ENCODE measurements around the gene GLCCI1. TPM values are rescaled to one million over a fixed set of nuclear protein-coding genes. Genes with fewer than 3 reads are reported as not detected.

Gene GLCCI1
- total and polyA plus RNA-seq, 2 donors (not counting 3 experiments of a cell fraction or from before 2014, with no cell fraction given) = 2.3 to 5.6 TPM

DNA sequence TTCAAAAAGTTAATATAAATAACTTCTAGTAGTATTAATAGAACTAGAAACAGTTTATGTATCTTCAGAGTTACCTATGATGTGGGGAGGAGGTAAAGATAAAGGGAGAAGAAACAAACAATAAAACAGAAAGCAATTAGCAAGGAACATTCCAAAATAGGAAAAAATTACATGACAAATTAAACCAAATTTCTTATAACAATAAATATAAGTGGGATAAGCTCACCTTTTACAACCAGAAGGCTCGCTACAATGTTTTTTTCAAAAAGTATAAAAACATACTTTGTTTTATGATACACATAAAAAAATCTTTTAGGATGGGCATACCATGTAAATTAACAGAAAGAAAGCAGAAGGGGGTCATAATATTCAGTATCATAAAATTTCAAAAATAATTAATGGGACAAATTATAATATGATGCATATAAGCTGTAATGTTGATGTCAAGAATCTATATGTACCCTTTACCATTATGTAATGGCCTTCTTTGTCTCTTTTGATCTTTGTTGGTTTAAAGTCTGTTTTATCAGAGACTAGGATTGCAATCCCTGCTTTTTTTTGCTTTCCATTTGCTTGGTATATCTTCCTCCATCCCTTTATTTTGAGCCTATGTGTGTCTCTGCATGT, 31.8 kb downstream of the GLCCI1 start:
- no peak overlapping the region for H3K27ac ChIP-seq (ENCODE audit: insufficient read depth, low read depth, low read length)
- DNase-seq (ENCODE audit: low read depth, low spot score) (no peak), FAIRE-seq (no peak)
- intact Hi-C loops (cut with micrococcal nuclease) (no loop called here), dilution Hi-C loops (cut with MboI; ENCODE audit: extremely low pct_ligation_motif_present, low sequenced_read_pairs) (no loop called here)
- no peak overlapping the region for H3K4me3 ChIP-seq (replicated peaks in 1 of 3; ENCODE audit: insufficient read depth in 1 of 3, low read depth in 1 of 3, low read length in 3 of 3)
- TF ChIP-seq, protein P1, sequence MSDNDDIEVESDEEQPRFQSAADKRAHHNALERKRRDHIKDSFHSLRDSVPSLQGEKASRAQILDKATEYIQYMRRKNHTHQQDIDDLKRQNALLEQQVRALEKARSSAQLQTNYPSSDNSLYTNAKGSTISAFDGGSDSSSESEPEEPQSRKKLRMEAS (IDR thresholded peaks at IDR 0.05; ENCODE audit: insufficient read depth, insufficient read length) = no peak
- no peak for TF ChIP-seq FOS (IDR thresholded peaks at IDR 0.05; ENCODE audit: borderline replicate concordance, insufficient read depth, low read length)
- no peak for TF ChIP-seq MYC (IDR thresholded peaks at IDR 0.05; ENCODE audit: low read depth, low read length)
- no peak for TF ChIP-seq JUN (IDR thresholded peaks at IDR 0.05; ENCODE audit: borderline replicate concordance, insufficient read depth, insufficient read length, low read depth)
- no peak for TF ChIP-seq GATA2 (IDR thresholded peaks at IDR 0.05; ENCODE audit: insufficient read depth, insufficient read length, low read depth, low read length)
- no peak for TF ChIP-seq POLR2AphosphoS5 (IDR thresholded peaks at IDR 0.05; ENCODE audit: insufficient read depth, low read depth, low read length)
- no peak for TF ChIP-seq EZH2 (IDR thresholded peaks at IDR 0.05; ENCODE audit: borderline replicate concordance, low read depth, low read length, severe bottlenecking)
- TF ChIP-seq POLR2A (IDR thresholded peaks at IDR 0.05; ENCODE audit: low read depth, low read length) = no peak
- TF ChIP-seq, protein P2, sequence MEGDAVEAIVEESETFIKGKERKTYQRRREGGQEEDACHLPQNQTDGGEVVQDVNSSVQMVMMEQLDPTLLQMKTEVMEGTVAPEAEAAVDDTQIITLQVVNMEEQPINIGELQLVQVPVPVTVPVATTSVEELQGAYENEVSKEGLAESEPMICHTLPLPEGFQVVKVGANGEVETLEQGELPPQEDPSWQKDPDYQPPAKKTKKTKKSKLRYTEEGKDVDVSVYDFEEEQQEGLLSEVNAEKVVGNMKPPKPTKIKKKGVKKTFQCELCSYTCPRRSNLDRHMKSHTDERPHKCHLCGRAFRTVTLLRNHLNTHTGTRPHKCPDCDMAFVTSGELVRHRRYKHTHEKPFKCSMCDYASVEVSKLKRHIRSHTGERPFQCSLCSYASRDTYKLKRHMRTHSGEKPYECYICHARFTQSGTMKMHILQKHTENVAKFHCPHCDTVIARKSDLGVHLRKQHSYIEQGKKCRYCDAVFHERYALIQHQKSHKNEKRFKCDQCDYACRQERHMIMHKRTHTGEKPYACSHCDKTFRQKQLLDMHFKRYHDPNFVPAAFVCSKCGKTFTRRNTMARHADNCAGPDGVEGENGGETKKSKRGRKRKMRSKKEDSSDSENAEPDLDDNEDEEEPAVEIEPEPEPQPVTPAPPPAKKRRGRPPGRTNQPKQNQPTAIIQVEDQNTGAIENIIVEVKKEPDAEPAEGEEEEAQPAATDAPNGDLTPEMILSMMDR (IDR thresholded peaks at IDR 0.05; ENCODE audit: extremely low read depth in 1 of 2, insufficient read depth in 1 of 2, low read depth in 1 of 2, low read length in 2 of 2) = no peak
- no TSS peak for BruUV-seq (replicated peaks)
- no peaks in the 10 kb centered on the region for H3K36me3 ChIP-seq (ENCODE audit: control insufficient read depth in 2 of 2, extremely low read depth in 1 of 2, insufficient read depth in 2 of 2, low read length in 2 of 2)
- no peak overlapping the region for H3K4me2 ChIP-seq (ENCODE audit: insufficient read depth, low read length)
- no peaks in the 10 kb centered on the region for H4K20me1 ChIP-seq (replicated peaks; ENCODE audit: control insufficient read depth, extremely low read depth, insufficient read depth, low read length)
- no peaks in the 10 kb centered on the region for H3K4me1 ChIP-seq (ENCODE audit: control insufficient read depth, extremely low read depth, insufficient read depth, low read length)
- no peaks in the 10 kb centered on the region for H3K9me3 ChIP-seq (replicated peaks; ENCODE audit: control insufficient read depth, insufficient read depth, low read length)
- ChIA-PET CTCF (interaction anchor here (1.4 kb wide), 1 partner anchor 11 kb away, joined by 3 read pairs; no protein-coding TSS in a partner anchor), POLR2A (no interaction called here)
- H3K27me3 ChIP-seq (ENCODE audit: control insufficient read depth in 2 of 2, insufficient read depth in 2 of 2, low read length in 2 of 2) = no peaks in the 10 kb centered on the region
- no peaks in the 10 kb centered on the region for H3K79me2 ChIP-seq (ENCODE audit: control insufficient read depth, insufficient read depth, low read length)
- H2AFZ ChIP-seq (ENCODE audit: low read depth, low read length) = no peak overlapping the region
- H3K9me1 ChIP-seq (replicated peaks; ENCODE audit: control insufficient read depth, extremely low read depth, insufficient read depth, low read length) = no peaks in the 10 kb centered on the region
- no peak overlapping the region for H3K9ac ChIP-seq (replicated peaks; ENCODE audit: extremely low read depth, insufficient read depth, low read length)
